ENCODE results near the gene CBX4. TPM values are rescaled to one million over a fixed set of nuclear protein-coding genes. Genes with fewer than 3 reads are reported as not detected.

CBX4 gene
- total RNA-seq, 1 donor from 2014 or later, result 25.7 TPM

DNA sequence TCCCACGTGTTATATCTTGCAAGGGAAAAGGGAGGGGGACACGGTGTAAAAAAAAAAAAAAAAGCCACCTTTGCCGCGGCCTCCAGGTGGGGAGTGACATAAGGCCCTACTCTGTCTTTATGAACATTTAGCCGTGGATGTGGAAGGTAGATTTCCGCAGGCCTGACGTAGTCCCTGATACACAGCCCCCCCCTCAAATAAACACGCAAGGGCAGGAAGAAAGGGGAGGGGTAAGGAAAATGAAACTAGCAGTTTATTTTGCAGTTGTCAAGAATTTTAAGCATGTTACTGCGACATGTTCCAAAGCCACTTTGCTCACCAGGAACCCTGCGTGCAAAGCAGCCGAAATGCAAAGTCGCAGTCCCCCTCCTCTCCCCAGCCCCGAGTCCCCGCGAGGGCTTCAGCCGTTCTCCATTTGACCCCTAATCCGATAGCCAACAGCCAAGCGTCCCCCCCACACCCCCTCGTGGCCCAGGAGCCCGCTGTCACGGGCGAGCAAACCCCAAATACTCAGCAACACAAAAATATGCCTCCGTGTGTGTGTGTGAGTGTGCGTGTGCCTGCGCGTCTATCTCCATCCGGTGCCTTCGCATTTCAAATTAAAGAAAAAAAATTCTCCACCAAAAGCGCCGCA, 1.2 kb downstream of the CBX4 start:
- no peaks in the 10 kb centered on the region for H3K9me3 ChIP-seq
- intact Hi-C loops (cut with DNase I), result loop anchor here (2.0 to 5.0 kb wide), 2 partner anchors 27 to 264 kb away; partner anchors contain the start of gene GAA
- no peak for DNase-seq (ENCODE audit: low spot score in 2 of 2)
- peaks cover 20 to 21% of the 10 kb centered on the region in 2 donors for H3K36me3 ChIP-seq
- TF ChIP-seq, protein P1, sequence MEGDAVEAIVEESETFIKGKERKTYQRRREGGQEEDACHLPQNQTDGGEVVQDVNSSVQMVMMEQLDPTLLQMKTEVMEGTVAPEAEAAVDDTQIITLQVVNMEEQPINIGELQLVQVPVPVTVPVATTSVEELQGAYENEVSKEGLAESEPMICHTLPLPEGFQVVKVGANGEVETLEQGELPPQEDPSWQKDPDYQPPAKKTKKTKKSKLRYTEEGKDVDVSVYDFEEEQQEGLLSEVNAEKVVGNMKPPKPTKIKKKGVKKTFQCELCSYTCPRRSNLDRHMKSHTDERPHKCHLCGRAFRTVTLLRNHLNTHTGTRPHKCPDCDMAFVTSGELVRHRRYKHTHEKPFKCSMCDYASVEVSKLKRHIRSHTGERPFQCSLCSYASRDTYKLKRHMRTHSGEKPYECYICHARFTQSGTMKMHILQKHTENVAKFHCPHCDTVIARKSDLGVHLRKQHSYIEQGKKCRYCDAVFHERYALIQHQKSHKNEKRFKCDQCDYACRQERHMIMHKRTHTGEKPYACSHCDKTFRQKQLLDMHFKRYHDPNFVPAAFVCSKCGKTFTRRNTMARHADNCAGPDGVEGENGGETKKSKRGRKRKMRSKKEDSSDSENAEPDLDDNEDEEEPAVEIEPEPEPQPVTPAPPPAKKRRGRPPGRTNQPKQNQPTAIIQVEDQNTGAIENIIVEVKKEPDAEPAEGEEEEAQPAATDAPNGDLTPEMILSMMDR (IDR thresholded peaks at IDR 0.05), result no peak
- peak overlapping the region; percentile 85 to 88 for H3K27ac ChIP-seq
- H3K4me3 ChIP-seq, result peak overlapping the region; percentile 74 to 91
- H3K4me1 ChIP-seq, result peaks cover 13 to 42% of the 10 kb centered on the region in 2 donors
- peaks cover 26% of the 10 kb centered on the region for H3K27me3 ChIP-seq

DNA sequence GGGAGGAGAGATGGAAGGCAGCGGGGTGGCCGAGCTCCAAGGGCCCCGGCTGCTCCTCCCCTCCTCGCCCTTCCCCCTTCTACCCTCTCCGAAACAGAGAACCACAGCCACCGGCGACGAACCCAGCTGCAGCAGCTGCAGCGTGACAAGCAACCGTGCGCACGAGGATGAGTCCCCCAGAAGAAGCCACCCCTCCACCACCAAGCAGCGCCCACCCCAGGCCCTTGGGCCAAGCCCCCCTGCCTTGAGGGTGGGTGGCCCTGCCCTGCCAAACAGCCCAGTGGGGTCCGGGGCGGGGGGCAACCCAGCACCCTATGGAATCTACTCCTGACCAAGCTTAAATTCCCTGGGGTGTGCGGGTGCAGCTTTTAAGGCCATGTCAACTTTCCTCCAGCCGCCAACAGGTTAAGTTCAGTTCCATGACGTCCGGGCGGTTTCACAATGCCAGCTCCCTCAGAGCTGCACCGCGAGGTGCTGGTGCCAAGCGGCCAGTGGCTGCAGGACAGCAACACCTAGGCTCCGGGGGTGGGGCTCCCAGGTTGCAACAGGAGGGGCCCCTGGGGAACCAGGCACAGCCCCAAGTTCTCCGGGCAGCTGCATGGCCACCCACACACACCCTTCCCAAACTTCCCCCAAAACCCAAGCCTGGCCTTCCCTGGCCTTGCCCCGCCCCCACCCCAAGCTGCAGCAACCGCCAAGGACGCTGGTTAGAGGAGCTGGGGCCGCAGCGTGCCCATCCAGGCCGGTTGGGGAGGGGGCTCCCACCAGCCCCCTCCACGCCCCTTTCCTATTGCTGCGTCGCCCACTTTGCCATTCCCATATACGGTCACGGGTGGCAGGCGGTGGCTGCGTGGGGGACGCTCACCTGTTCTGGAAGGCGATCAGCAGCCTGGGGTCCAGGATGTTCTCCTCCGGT, 2.0 kb downstream of the CBX4 start:
- H3K9me3 ChIP-seq, result no peaks in the 10 kb centered on the region
- peaks cover 20 to 21% of the 10 kb centered on the region in 2 donors for H3K36me3 ChIP-seq
- DNase-seq (ENCODE audit: low spot score in 2 of 2), result no peak
- H3K4me1 ChIP-seq, result peaks cover 10 to 43% of the 10 kb centered on the region in 2 donors
- no peak overlapping the region for H3K27ac ChIP-seq
- H3K27me3 ChIP-seq, result peaks cover 18% of the 10 kb centered on the region
- intact Hi-C loops (cut with DNase I), result loop anchor here (5.0 kb wide), 1 partner anchor 265 kb away; the partner anchor contains the start of gene GAA
- TF ChIP-seq, protein P1 (IDR thresholded peaks at IDR 0.05), result peak in 1 of 3 experiments; percentile 9
- peak overlapping the region; percentile 74 to 91 for H3K4me3 ChIP-seq

DNA sequence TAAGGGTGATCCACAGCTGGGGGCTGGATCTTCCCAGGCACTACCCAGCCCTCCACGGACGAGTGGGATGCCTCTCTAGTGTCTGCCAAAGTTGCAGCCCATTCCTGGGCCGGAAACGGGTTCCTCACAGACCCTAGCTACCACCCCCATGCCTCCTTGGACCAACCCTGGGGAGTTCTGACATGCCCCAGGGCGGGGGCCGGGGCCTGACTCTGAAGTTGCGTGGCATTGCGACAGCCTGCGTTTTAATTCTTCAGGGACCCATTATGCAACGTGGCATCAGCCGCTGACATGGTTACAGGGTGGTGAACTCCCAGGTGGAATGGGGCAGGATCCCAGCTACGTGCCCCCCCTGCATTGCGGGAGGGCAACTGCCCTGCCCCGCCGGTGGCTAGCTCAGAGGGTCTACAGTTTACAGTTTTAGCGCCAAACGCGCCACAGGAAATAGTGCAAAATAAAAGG, 2.7 kb downstream of the CBX4 start:
- Histone ChIP-seq H3K4me3 (peak overlapping the region; percentile 74 to 91), H3K36me3 (peaks cover 20 to 21% of the 10 kb centered on the region in 2 donors), H3K27me3 (peaks cover 11% of the 10 kb centered on the region), H3K4me1 (peaks cover 13 to 46% of the 10 kb centered on the region in 2 donors), H3K9me3 (no peaks in the 10 kb centered on the region), H3K27ac (no peak overlapping the region)
- TF ChIP-seq, protein P1 (IDR thresholded peaks at IDR 0.05), result no peak
- intact Hi-C loops (cut with DNase I), result loop anchor here (5.0 kb wide), 1 partner anchor 266 kb away; the partner anchor contains the start of gene GAA
- no peak for DNase-seq (ENCODE audit: low spot score in 2 of 2)

DNA sequence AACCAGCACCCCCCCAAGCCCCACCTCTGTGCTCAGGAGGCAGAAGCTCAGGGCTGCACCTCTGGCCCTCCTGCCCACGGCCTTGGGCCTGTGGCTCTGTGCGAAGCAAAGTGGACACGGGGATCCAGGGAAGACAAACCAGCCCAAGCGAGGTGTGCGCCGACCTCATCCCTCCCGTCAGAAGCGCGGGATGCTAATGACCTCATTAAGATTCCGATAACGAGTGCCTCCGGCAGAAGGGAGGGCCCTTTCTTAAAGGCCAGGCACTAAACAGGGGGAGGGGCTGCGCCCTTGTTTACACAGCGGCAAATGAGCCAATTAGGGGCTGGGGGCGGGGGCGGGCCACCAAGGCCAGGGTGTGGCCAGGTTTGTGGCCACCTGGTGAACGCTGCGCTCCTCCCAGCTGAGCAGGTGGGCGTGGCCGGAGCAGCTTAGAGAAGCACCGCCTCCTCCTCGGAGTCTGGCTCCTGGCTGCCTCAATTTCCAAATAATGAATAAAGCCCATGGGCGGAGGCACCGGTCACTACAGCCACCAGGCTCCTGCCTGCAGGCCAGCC, 3.2 kb downstream of the CBX4 start:
- DNase-seq (ENCODE audit: low spot score in 2 of 2), result no peak
- Histone ChIP-seq H3K27ac (no peak overlapping the region), H3K27me3 (peaks cover 7% of the 10 kb centered on the region), H3K4me3 (no peak overlapping the region), H3K9me3 (no peaks in the 10 kb centered on the region), H3K4me1 (peaks cover 17 to 49% of the 10 kb centered on the region in 2 donors), H3K36me3 (peaks cover 20 to 21% of the 10 kb centered on the region in 2 donors)
- TF ChIP-seq, protein P1 (IDR thresholded peaks at IDR 0.05), result no peak
- intact Hi-C loops (cut with DNase I), result loop anchor here (5.0 kb wide), 1 partner anchor 266 kb away; the partner anchor contains the start of gene GAA

- peaks cover 17 to 45% of the 10 kb centered on the region in 2 donors for H3K4me1 ChIP-seq
- no peak overlapping the region for H3K4me3 ChIP-seq
- no peak for DNase-seq (ENCODE audit: low spot score in 2 of 2)
- intact Hi-C loops (cut with DNase I), result loop anchor here (5.0 kb wide), 1 partner anchor 267 kb away; the partner anchor contains the start of gene GAA
- no peaks in the 10 kb centered on the region for H3K9me3 ChIP-seq
- no peak overlapping the region for H3K27ac ChIP-seq
- H3K36me3 ChIP-seq, result peaks cover 20 to 21% of the 10 kb centered on the region in 2 donors
- TF ChIP-seq, protein P1 (IDR thresholded peaks at IDR 0.05), result no peak
- H3K27me3 ChIP-seq, result peaks cover 2% of the 10 kb centered on the region
These were observed 3.8 kb downstream of the CBX4 start for GRCh38 chr17:79835470-79835899.

Measured in ascending aorta (tissue), 2 donors.